PFSK-1 (cell line): Measurements from ENCODE around the gene C11orf16.

Experiments
- TAF1 ChIP-seq: IDR thresholded peaks from 2 replicates; pipeline ENCODE4 v1.6.1; 2012; ENCODE audit warnings: low read length, control low read depth, borderline replicate concordance; ENCODE audit not compliant: insufficient read depth
- TF ChIP-seq, protein P1 (sequence below), 2 experiments: IDR thresholded peaks; 2 replicates each; pipeline versions ENCODE4 v1.6.1 to v1.8.0; 2011 to 2012; ENCODE audit warnings: low read depth in 2 of 2, low read length in 2 of 2, control low read depth in 1 of 2, inconsistent platforms in 1 of 2, mild to moderate bottlenecking in 1 of 2, moderate library complexity in 1 of 2; ENCODE audit not compliant: insufficient read depth in 1 of 2

GRCh38 chr11:8927233-8927632 lies 5.5 kb downstream of the C11orf16 start:
- TF ChIP-seq, protein P1, sequence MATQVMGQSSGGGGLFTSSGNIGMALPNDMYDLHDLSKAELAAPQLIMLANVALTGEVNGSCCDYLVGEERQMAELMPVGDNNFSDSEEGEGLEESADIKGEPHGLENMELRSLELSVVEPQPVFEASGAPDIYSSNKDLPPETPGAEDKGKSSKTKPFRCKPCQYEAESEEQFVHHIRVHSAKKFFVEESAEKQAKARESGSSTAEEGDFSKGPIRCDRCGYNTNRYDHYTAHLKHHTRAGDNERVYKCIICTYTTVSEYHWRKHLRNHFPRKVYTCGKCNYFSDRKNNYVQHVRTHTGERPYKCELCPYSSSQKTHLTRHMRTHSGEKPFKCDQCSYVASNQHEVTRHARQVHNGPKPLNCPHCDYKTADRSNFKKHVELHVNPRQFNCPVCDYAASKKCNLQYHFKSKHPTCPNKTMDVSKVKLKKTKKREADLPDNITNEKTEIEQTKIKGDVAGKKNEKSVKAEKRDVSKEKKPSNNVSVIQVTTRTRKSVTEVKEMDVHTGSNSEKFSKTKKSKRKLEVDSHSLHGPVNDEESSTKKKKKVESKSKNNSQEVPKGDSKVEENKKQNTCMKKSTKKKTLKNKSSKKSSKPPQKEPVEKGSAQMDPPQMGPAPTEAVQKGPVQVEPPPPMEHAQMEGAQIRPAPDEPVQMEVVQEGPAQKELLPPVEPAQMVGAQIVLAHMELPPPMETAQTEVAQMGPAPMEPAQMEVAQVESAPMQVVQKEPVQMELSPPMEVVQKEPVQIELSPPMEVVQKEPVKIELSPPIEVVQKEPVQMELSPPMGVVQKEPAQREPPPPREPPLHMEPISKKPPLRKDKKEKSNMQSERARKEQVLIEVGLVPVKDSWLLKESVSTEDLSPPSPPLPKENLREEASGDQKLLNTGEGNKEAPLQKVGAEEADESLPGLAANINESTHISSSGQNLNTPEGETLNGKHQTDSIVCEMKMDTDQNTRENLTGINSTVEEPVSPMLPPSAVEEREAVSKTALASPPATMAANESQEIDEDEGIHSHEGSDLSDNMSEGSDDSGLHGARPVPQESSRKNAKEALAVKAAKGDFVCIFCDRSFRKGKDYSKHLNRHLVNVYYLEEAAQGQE (IDR thresholded peaks at IDR 0.05; ENCODE audit: insufficient read depth in 1 of 2, low read depth in 2 of 2, low read length in 2 of 2) = no peak
- no peak for TF ChIP-seq TAF1
